Neuronal stem cell (in vitro differentiated cells): Measurements from ENCODE around the gene ARAP1.
A peak's percentile ranks its signal among the peaks of the same experiment; 100 is the strongest.

ENCODE experiments used
- DNase-seq: peaks from one replicate; pipeline ENCODE4 v3.0.0-alpha.2; 2013; ENCODE audit warnings: low spot score
- H2AFZ ChIP-seq: one replicate; pipeline ENCODE4 v1.6.1; 2013; ENCODE audit warnings: mild to moderate bottlenecking, low read length, inconsistent platforms
- H2AK5ac ChIP-seq: 2 replicates; pipeline ENCODE4 v1.6.1; 2013; ENCODE audit warnings: low read depth, mild to moderate bottlenecking, inconsistent platforms, low read length, moderate library complexity, mixed read lengths
- H2BK120ac ChIP-seq: 2 replicates; pipeline ENCODE4 v1.6.1; 2013; ENCODE audit warnings: low read depth, mild to moderate bottlenecking, inconsistent platforms, low read length, moderate library complexity, mixed read lengths
- H2BK12ac ChIP-seq: one replicate; pipeline ENCODE4 v1.6.1; 2013; ENCODE audit warnings: low read length, inconsistent platforms
- H2BK15ac ChIP-seq: 2 replicates; pipeline ENCODE4 v1.6.1; 2013; ENCODE audit warnings: mild to moderate bottlenecking, low read length, inconsistent platforms, mixed read lengths
- H2BK5ac ChIP-seq: one replicate; pipeline ENCODE4 v1.6.1; 2013; ENCODE audit warnings: inconsistent platforms, mild to moderate bottlenecking, low read length, moderate library complexity
- H3K14ac ChIP-seq: one replicate; pipeline ENCODE4 v1.6.1; 2013; ENCODE audit warnings: low read length, inconsistent platforms
- H3K18ac ChIP-seq: 2 replicates; pipeline ENCODE4 v1.6.1; 2013; ENCODE audit warnings: low read length, inconsistent platforms
- H3K23ac ChIP-seq: 2 replicates; pipeline ENCODE4 v1.6.1; 2013; ENCODE audit warnings: low read depth, mild to moderate bottlenecking, mixed read lengths, low read length, inconsistent platforms; ENCODE audit not compliant: poor library complexity
- H3K27ac ChIP-seq: replicated peaks from 3 replicates; pipeline ENCODE4 v1.5.1; 2013; ENCODE audit warnings: low read length, inconsistent platforms
- H3K27me3 ChIP-seq, 3 experiments: 2 replicates each; pipeline ENCODE4 v1.6.1; 2013; ENCODE audit warnings: low read length in 3 of 3, mild to moderate bottlenecking in 2 of 3, inconsistent platforms in 1 of 3, low read depth in 1 of 3, mixed read lengths in 1 of 3, moderate library complexity in 1 of 3; ENCODE audit not compliant: control insufficient read depth in 3 of 3, insufficient read depth in 3 of 3
- H3K36me3 ChIP-seq, 2 donors: replicated peaks in 1 of 2; 2 replicates each; pipeline ENCODE4 v1.6.1; 2013; ENCODE audit warnings: low read length in 2 of 2; ENCODE audit not compliant: control insufficient read depth in 2 of 2, insufficient read depth in 2 of 2
- H3K4ac ChIP-seq: 2 replicates; pipeline ENCODE4 v1.6.1; 2013; ENCODE audit warnings: inconsistent platforms, mild to moderate bottlenecking, low read length, moderate library complexity
- H3K4me1 ChIP-seq, 2 donors: 1 replicate in 1 of 2; 2 replicates in 1 of 2; pipeline ENCODE4 v1.6.1; 2013; ENCODE audit warnings: low read length in 2 of 2, low read depth in 1 of 2; ENCODE audit not compliant: control insufficient read depth in 2 of 2, insufficient read depth in 1 of 2
- H3K4me2 ChIP-seq: one replicate; pipeline ENCODE4 v1.6.1; 2013; ENCODE audit warnings: mild to moderate bottlenecking, low read length, inconsistent platforms; ENCODE audit not compliant: insufficient read depth, poor library complexity, severe bottlenecking
- H3K4me3 ChIP-seq, 2 donors: 2 replicates each; pipeline ENCODE4 v1.5.1; 2013; ENCODE audit warnings: low read length in 2 of 2, mild to moderate bottlenecking in 2 of 2, inconsistent platforms in 1 of 2, moderate library complexity in 1 of 2
- H3K79me1 ChIP-seq: one replicate; pipeline ENCODE4 v1.6.1; 2013; ENCODE audit warnings: low read depth, mild to moderate bottlenecking, inconsistent platforms, low read length, moderate library complexity
- H3K9ac ChIP-seq: one replicate; pipeline ENCODE4 v1.6.1; 2013; ENCODE audit warnings: mild to moderate bottlenecking, low read depth, low read length, inconsistent platforms; ENCODE audit not compliant: poor library complexity
- H3K9me3 ChIP-seq, 2 donors: replicated peaks in 1 of 2; 2 replicates each; pipeline versions ENCODE3 to v1.6.1; 2013; ENCODE audit warnings: low read length in 2 of 2, mild to moderate bottlenecking in 2 of 2, inconsistent platforms in 1 of 2, low read depth in 1 of 2, mixed read lengths in 1 of 2, moderate library complexity in 1 of 2; ENCODE audit not compliant: control insufficient read depth in 2 of 2, insufficient read depth in 1 of 2
- H4K8ac ChIP-seq: one replicate; pipeline ENCODE4 v1.6.1; 2013; ENCODE audit warnings: low read depth, mild to moderate bottlenecking, inconsistent platforms, low read length, moderate library complexity
- H4K91ac ChIP-seq: one replicate; pipeline ENCODE4 v1.6.1; 2013; ENCODE audit warnings: low read length, low read depth, mild to moderate bottlenecking, inconsistent platforms; ENCODE audit not compliant: poor library complexity
- WGBS, 2 donors: extraction: QIAGEN DNeasy Blood & Tissue Kit; methylation state at CpG; one replicate each; pipeline ENCODE4 v1.1.7; 2013; ENCODE audit warnings: missing lambda C conversion rate in 2 of 2, mixed read lengths in 1 of 2; ENCODE audit not compliant: insufficient read length in 2 of 2, insufficient replicate concordance in 1 of 2; ENCODE audit errors: extremely low coverage in 2 of 2; 5-methylcytosine and 5-hydroxymethylcytosine counted together

The ARAP1 gene

DNA sequence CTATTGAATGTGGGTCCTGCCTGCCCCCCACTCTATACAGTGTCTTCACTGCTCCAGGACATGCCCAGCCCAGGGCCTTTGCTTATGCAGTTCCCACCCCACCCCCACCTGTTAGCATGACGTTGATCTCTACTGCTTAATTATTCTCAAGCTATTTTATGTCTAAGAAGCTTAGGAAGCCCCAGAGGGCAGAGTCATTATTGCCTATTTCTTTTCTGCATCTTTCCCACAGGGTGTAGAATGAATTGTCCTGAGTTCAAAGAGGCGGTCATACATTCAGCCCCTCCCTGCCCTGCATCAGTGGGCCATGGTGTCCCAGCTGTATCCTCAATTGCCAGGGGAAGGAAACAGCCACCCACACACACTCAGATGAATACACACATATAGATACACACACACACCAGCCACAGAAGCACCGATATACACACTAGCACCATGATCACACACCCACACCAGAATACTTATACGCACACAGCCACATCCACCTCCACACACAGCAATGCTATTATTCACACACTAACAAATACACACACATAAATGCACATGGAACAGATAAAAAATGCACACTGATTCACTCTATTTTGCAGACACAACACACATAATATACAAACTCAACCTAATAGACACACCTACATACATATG lies 79.5 kb downstream of the ARAP1 start:
- H3K79me1 ChIP-seq: no peaks in the 10 kb centered on the region
- no peak overlapping the region for H3K23ac ChIP-seq

GRCh38 chr11:72671152-72672099 lies 80.8 kb downstream of the ARAP1 start:
- H4K8ac ChIP-seq: no peak overlapping the region
- no peaks in the 10 kb centered on the region for H3K79me1 ChIP-seq
- H2BK5ac ChIP-seq: no peak overlapping the region
- H2BK12ac ChIP-seq: no peak overlapping the region
- no peak overlapping the region for H3K9ac ChIP-seq
- no peak overlapping the region for H3K4me3 ChIP-seq
- H2AK5ac ChIP-seq: no peak overlapping the region
- no CpG with 5 or more reads among the region's 8 CpGs for WGBS, 2 donors
- no peak overlapping the region for H3K27ac ChIP-seq
- H3K27me3 ChIP-seq: peaks cover 0 to 55% (median 24%) of the 10 kb centered on the region in 3 experiments
- H2BK15ac ChIP-seq: no peak overlapping the region
- no peak overlapping the region for H2BK120ac ChIP-seq
- no peak overlapping the region for H3K4ac ChIP-seq
- H3K4me2 ChIP-seq: no peak overlapping the region
- no peak overlapping the region for H2AFZ ChIP-seq
- no peak overlapping the region for H3K18ac ChIP-seq
- no peak overlapping the region for H3K23ac ChIP-seq
- H3K14ac ChIP-seq: no peak overlapping the region
- H3K4me1 ChIP-seq: peaks cover 6 to 11% of the 10 kb centered on the region in 2 donors
- no peaks in the 10 kb centered on the region for H3K36me3 ChIP-seq
- no peak for DNase-seq
- H3K9me3 ChIP-seq: peaks cover 4 to 12% of the 10 kb centered on the region in 2 donors
- no peak overlapping the region for H4K91ac ChIP-seq

More for the DNA sequence above, 79.5 kb downstream of the ARAP1 start:
- Histone ChIP-seq H3K4me1 (peaks cover 6 to 12% of the 10 kb centered on the region in 2 donors), H3K14ac (no peak overlapping the region), H4K91ac (no peak overlapping the region), H3K9ac (no peak overlapping the region), H2BK120ac (no peak overlapping the region), H2BK12ac (no peak overlapping the region), H3K4me3 (no peak overlapping the region), H2AK5ac (no peak overlapping the region), H3K27me3 (peaks cover 0 to 68% (median 35%) of the 10 kb centered on the region in 3 experiments), H3K4me2 (no peak overlapping the region), H2BK15ac (no peak overlapping the region), H4K8ac (no peak overlapping the region), H3K18ac (no peak overlapping the region), H3K27ac (no peak overlapping the region), H3K9me3 (peaks cover 0 to 6% of the 10 kb centered on the region in 2 donors), H3K36me3 (no peaks in the 10 kb centered on the region), H3K4ac (no peak overlapping the region), H2AFZ (no peak overlapping the region), H2BK5ac (no peak overlapping the region)
- DNase-seq: no peak
- no CpG with 5 or more reads among the region's 4 CpGs for WGBS, 2 donors

DNA sequence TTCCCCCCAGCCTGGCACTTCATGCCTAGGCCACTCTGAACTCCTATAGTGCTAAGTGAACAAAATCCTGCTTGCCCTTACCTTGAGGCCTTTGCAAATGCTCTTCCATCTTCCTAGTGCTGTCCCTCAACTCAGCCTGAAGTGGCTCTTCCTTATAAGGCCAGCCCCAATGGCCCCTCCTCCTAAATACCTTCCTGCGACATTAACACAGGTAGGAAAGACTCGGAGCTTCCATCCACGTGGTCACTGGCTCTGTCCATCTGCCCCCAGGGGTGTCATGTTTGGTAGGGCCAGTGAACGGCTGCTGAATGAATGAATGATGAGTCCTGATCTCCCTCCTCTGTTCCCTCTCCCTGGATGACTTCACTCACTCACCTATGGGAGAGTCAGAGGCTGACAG lies 82.2 kb downstream of the ARAP1 start:
- Histone ChIP-seq H3K18ac (no peak overlapping the region), H3K9ac (no peak overlapping the region), H3K27ac (no peak overlapping the region), H3K4ac (no peak overlapping the region), H3K4me3 (no peak overlapping the region), H3K27me3 (peaks cover 0 to 41% (median 14%) of the 10 kb centered on the region in 3 experiments), H3K4me2 (no peak overlapping the region), H3K9me3 (peaks cover 4 to 12% of the 10 kb centered on the region in 2 donors), H3K23ac (no peak overlapping the region), H4K91ac (no peak overlapping the region), H3K79me1 (no peaks in the 10 kb centered on the region), H3K4me1 (peaks cover 6 to 11% of the 10 kb centered on the region in 2 donors), H2BK15ac (no peak overlapping the region), H2BK5ac (peak overlapping the region; percentile 2), H3K36me3 (no peaks in the 10 kb centered on the region), H2AK5ac (no peak overlapping the region), H4K8ac (no peak overlapping the region), H2BK12ac (no peak overlapping the region), H2AFZ (no peak overlapping the region), H3K14ac (no peak overlapping the region), H2BK120ac (no peak overlapping the region)
- WGBS, 2 donors: no CpG with 5 or more reads among the region's 4 CpGs
- no peak for DNase-seq

DNA sequence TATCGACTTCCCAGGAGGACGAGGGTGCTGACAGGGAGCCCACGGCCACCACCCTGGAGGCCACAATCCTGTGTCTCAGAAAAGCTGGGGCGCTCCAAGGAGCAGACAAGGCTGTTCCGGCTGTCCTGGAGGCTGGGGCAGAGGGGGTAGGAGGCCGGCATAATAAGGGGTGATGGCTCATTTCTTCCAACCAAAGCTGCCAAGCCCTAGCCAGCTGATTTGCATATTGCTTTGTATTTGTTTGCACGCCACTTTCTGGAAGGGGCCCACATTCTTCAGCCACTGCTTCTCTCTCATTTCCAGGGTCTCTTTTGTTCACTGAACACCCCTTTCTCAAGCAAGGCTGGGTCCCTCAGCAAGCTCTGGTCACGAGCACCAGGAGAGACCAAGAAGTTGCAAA lies 82.7 kb downstream of the ARAP1 start:
- H3K36me3 ChIP-seq: no peaks in the 10 kb centered on the region
- no peaks in the 10 kb centered on the region for H3K79me1 ChIP-seq
- H4K8ac ChIP-seq: no peak overlapping the region
- no peak overlapping the region for H3K18ac ChIP-seq
- no peak for DNase-seq
- no peak overlapping the region for H4K91ac ChIP-seq
- H2BK120ac ChIP-seq: no peak overlapping the region
- no peak overlapping the region for H3K4ac ChIP-seq
- H2BK15ac ChIP-seq: peak overlapping the region; percentile 59
- H3K4me1 ChIP-seq: peaks cover 6 to 11% of the 10 kb centered on the region in 2 donors
- H3K23ac ChIP-seq: no peak overlapping the region
- H3K9me3 ChIP-seq: peaks cover 4 to 12% of the 10 kb centered on the region in 2 donors
- no peak overlapping the region for H3K9ac ChIP-seq
- H2AFZ ChIP-seq: no peak overlapping the region
- no peak overlapping the region for H3K27ac ChIP-seq
- H3K4me3 ChIP-seq: no peak overlapping the region
- H3K14ac ChIP-seq: no peak overlapping the region
- H3K4me2 ChIP-seq: no peak overlapping the region
- no peak overlapping the region for H2AK5ac ChIP-seq
- H2BK5ac ChIP-seq: peak overlapping the region; percentile 2
- no CpG with 5 or more reads among the region's 8 CpGs for WGBS, 2 donors
- H3K27me3 ChIP-seq: peaks cover 0 to 36% (median 11%) of the 10 kb centered on the region in 3 experiments
- no peak overlapping the region for H2BK12ac ChIP-seq
